Neural cell (in vitro differentiated cells): ENCODE measurements around the gene KIAA0753. TPM values are rescaled to one million over a fixed set of nuclear protein-coding genes. Genes with fewer than 3 reads are reported as not detected.

Experiments
- H2AFZ ChIP-seq: fragments of 200-600, 300-800 bp; sonication (generic), shearing (Covaris generic); 2 replicates; pipeline ENCODE4 v1.6.0; 2014; ENCODE audit warnings: low read depth, mild to moderate bottlenecking, antibody characterized with exemption, low read length, moderate library complexity
- H3F3A ChIP-seq: fragments of 200-600 bp; shearing (Covaris generic); 2 replicates; pipeline ENCODE4 v1.6.1; 2016; ENCODE audit warnings: mild to moderate bottlenecking, moderate library complexity, mixed read lengths, antibody characterized with exemption, low read length; ENCODE audit not compliant: insufficient read depth, poor library complexity, severe bottlenecking
- H3K27ac ChIP-seq: fragments of 200-600, 300-800 bp; sonication (generic), shearing (Covaris generic); 2 replicates; pipeline ENCODE4 v1.5.1; 2014; ENCODE audit warnings: mild to moderate bottlenecking, low read length, moderate library complexity
- H3K27me3 ChIP-seq: fragments of 300-800, 200-600 bp; sonication (generic), shearing (Covaris generic); 2 replicates; pipeline ENCODE4 v1.6.0; 2014; ENCODE audit warnings: mild to moderate bottlenecking, low read depth, low read length, moderate library complexity; ENCODE audit not compliant: insufficient read depth
- H3K36me3 ChIP-seq: fragments of 300-800, 200-600 bp; sonication (generic), shearing (Covaris generic); 2 replicates; pipeline ENCODE4 v1.5.1; 2014; ENCODE audit warnings: mild to moderate bottlenecking, antibody characterized with exemption, low read length, moderate library complexity; ENCODE audit not compliant: insufficient read depth
- H3K4me2 ChIP-seq: fragments of 300-800, 200-600 bp; sonication (generic), shearing (Covaris generic); 2 replicates; pipeline ENCODE4 v1.6.0; 2014; ENCODE audit warnings: mild to moderate bottlenecking, low read length
- H3K4me3 ChIP-seq: fragments of 300-800, 200-600 bp; sonication (generic), shearing (Covaris generic); 2 replicates; pipeline ENCODE4 v1.5.1; 2014; ENCODE audit warnings: mild to moderate bottlenecking, low read length, moderate library complexity
- H3K79me2 ChIP-seq: fragments of 200-600 bp; shearing (Covaris generic); replicated peaks from 2 replicates; pipeline ENCODE4 v1.6.0; 2014; ENCODE audit warnings: mild to moderate bottlenecking, low read length, moderate library complexity; ENCODE audit not compliant: insufficient read depth
- H3K9ac ChIP-seq: fragments of 300-800, 200-600 bp; sonication (generic), shearing (Covaris generic); 2 replicates; pipeline ENCODE4 v1.6.1; 2016; ENCODE audit warnings: mild to moderate bottlenecking, low read length, mixed read lengths
- H3K9me2 ChIP-seq: fragments of 200-600 bp; shearing (Covaris generic); 2 replicates; pipeline ENCODE4 v1.6.1; 2016; ENCODE audit warnings: mild to moderate bottlenecking, low read length, mixed read lengths; ENCODE audit not compliant: insufficient read depth
- H3K9me3 ChIP-seq: fragments of 200-600, 300-800 bp; sonication (generic), shearing (Covaris generic); 2 replicates; pipeline ENCODE4 v1.6.1; 2016; ENCODE audit warnings: mild to moderate bottlenecking, mixed run types, low read length, moderate library complexity, mixed read lengths
- H4K20me1 ChIP-seq: fragments of 200-600 bp; shearing (Covaris generic); 2 replicates; pipeline ENCODE4 v1.6.1; 2016; ENCODE audit warnings: mild to moderate bottlenecking, mixed run types; ENCODE audit not compliant: insufficient read depth
- CTCF ChIP-seq: fragments of 450-650 bp; IDR thresholded peaks from 2 replicates; pipeline ENCODE4 v1.5.1; 2014; ENCODE audit warnings: antibody characterized with exemption, mild to moderate bottlenecking, moderate library complexity; ENCODE audit not compliant: poor library complexity, severe bottlenecking
- EP300 ChIP-seq: fragments of 450-650 bp; conservative IDR thresholded peaks from 2 replicates; pipeline ENCODE4 v1.6.1; 2014; ENCODE audit warnings: antibody characterized with exemption, mild to moderate bottlenecking, moderate library complexity; ENCODE audit not compliant: poor library complexity, severe bottlenecking
- EZH2 ChIP-seq: fragments of 200-600, 300-800 bp; shearing (Covaris generic), sonication (generic); IDR thresholded peaks from 2 replicates; pipeline ENCODE4 v1.6.1; 2014; ENCODE audit warnings: antibody characterized with exemption, low read length, borderline replicate concordance, mild to moderate bottlenecking; ENCODE audit not compliant: insufficient read depth, poor library complexity, severe bottlenecking
- POLR2AphosphoS5 ChIP-seq: IDR thresholded peaks from 2 replicates; pipeline ENCODE4 v1.6.1; 2012
- RAD21 ChIP-seq: fragments of 450-650 bp; conservative IDR thresholded peaks from 2 replicates; pipeline ENCODE4 v1.6.1; 2014; ENCODE audit warnings: antibody characterized with exemption, mild to moderate bottlenecking, moderate library complexity
- REST ChIP-seq: IDR thresholded peaks from 2 replicates; pipeline ENCODE4 v1.6.1; 2012; ENCODE audit warnings: borderline replicate concordance
- SMC3 ChIP-seq: fragments of 450-650 bp; conservative IDR thresholded peaks from 2 replicates; pipeline ENCODE4 v1.6.1; 2014; ENCODE audit warnings: antibody characterized with exemption, mild to moderate bottlenecking, moderate library complexity; ENCODE audit not compliant: poor library complexity
- TAF1 ChIP-seq: IDR thresholded peaks from 2 replicates; pipeline ENCODE4 v1.6.1; 2012; ENCODE audit warnings: low read depth
- polyA plus RNA-seq: library from polyadenylated mRNA; depleted of rRNA; stranded (reverse); fragments of >200 nt; gene quantifications from 2 replicates; pipeline ENCODE4 v1.2.3, GENCODE V29; 2014

KIAA0753 gene
- polyA plus RNA-seq, 1 donor from 2014 or later, result 32.3 TPM

- no peaks in the 10 kb centered on the region for H3K9me3 ChIP-seq
- no peak overlapping the region for H2AFZ ChIP-seq
- no peak overlapping the region for H3K27ac ChIP-seq
- peaks cover 4% of the 10 kb centered on the region for H3K36me3 ChIP-seq
- TF ChIP-seq CTCF, result no peak
- no peak for TF ChIP-seq RAD21
- TF ChIP-seq SMC3, result no peak
- TF ChIP-seq REST, result no peak
- H4K20me1 ChIP-seq, result no peaks in the 10 kb centered on the region
- H3K9ac ChIP-seq, result no peak overlapping the region
- H3K4me2 ChIP-seq, result no peak overlapping the region
- no peaks in the 10 kb centered on the region for H3F3A ChIP-seq
- no peaks in the 10 kb centered on the region for H3K9me2 ChIP-seq
- no peaks in the 10 kb centered on the region for H3K27me3 ChIP-seq
- no peak overlapping the region for H3K4me3 ChIP-seq
- no peaks in the 10 kb centered on the region for H3K79me2 ChIP-seq
Observed at GRCh38 chr17:6592173-6592572, 48.3 kb downstream of the KIAA0753 start.

- Histone ChIP-seq H3K4me2 (no peak overlapping the region), H3K4me3 (no peak overlapping the region), H3K79me2 (no peaks in the 10 kb centered on the region), H3F3A (no peaks in the 10 kb centered on the region), H3K36me3 (peaks cover 4% of the 10 kb centered on the region), H3K9me2 (no peaks in the 10 kb centered on the region), H3K27ac (no peak overlapping the region), H3K27me3 (no peaks in the 10 kb centered on the region), H4K20me1 (no peaks in the 10 kb centered on the region), H2AFZ (no peak overlapping the region), H3K9me3 (no peaks in the 10 kb centered on the region), H3K9ac (no peak overlapping the region)
- TF ChIP-seq POLR2AphosphoS5, result no peak
- no peak for TF ChIP-seq EZH2
Observed at GRCh38 chr17:6591599-6592158, 48.8 kb downstream of the KIAA0753 start.

- H3K9ac ChIP-seq, result no peak overlapping the region
- no peak overlapping the region for H3K4me3 ChIP-seq
- H3F3A ChIP-seq, result no peaks in the 10 kb centered on the region
- no peaks in the 10 kb centered on the region for H3K27me3 ChIP-seq
- peaks cover 5% of the 10 kb centered on the region for H3K9me3 ChIP-seq
- peaks cover 22% of the 10 kb centered on the region for H3K36me3 ChIP-seq
- TF ChIP-seq RAD21, result no peak
- no peak for TF ChIP-seq CTCF
- TF ChIP-seq POLR2AphosphoS5, result no peak
- no peak for TF ChIP-seq EZH2
- no peak for TF ChIP-seq TAF1
- TF ChIP-seq SMC3, result no peak
- TF ChIP-seq EP300, result no peak
- H3K27ac ChIP-seq, result no peak overlapping the region
- no peaks in the 10 kb centered on the region for H3K9me2 ChIP-seq
- H4K20me1 ChIP-seq, result no peaks in the 10 kb centered on the region
- H2AFZ ChIP-seq, result no peak overlapping the region
- H3K4me2 ChIP-seq, result no peak overlapping the region
- H3K79me2 ChIP-seq, result no peaks in the 10 kb centered on the region
Observed at GRCh38 chr17:6589266-6589946, 51.1 kb downstream of the KIAA0753 start.
